Body of pancreas (tissue), 4 donors: Measurements from ENCODE around the gene FBXO2.

ENCODE experiments used
- POLR2A ChIP-seq, 3 donors: fragments of 450-650 bp; IDR thresholded peaks; one replicate each; pipeline ENCODE4 v1.6.1; 2016; ENCODE audit warnings: antibody characterized with exemption in 3 of 3, mild to moderate bottlenecking in 2 of 3
- TF ChIP-seq, protein P1 (sequence below), 7 experiments: fragments of 450-650 bp in 4 of 7; fragments of 200-600 bp in 3 of 7; sonication (generic) in 3 of 7; IDR thresholded peaks; one replicate each; pipeline ENCODE4 v1.5.1; 2016 to 2019; ENCODE audit warnings: antibody characterized with exemption in 7 of 7

DNA sequence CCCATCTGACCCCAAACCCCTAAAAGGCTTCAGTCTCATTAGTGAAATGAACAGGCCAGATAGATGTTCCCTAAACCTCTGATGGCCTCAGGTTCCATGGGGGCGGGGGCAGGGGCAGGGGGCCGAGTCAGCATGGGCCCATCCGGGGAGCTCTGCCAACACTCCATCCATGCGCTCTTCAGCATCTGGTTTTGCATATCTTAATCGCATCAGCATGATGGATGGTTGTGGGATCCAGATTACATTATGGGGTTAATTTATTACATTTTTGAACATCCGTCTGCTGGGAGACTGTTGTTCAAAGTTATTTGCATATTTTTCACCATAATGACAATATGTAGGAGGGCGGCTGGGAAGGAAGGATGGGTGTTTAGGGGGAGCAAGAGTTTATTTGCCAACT is 29.8 kb upstream of the FBXO2 start:
- TF ChIP-seq, protein P1, sequence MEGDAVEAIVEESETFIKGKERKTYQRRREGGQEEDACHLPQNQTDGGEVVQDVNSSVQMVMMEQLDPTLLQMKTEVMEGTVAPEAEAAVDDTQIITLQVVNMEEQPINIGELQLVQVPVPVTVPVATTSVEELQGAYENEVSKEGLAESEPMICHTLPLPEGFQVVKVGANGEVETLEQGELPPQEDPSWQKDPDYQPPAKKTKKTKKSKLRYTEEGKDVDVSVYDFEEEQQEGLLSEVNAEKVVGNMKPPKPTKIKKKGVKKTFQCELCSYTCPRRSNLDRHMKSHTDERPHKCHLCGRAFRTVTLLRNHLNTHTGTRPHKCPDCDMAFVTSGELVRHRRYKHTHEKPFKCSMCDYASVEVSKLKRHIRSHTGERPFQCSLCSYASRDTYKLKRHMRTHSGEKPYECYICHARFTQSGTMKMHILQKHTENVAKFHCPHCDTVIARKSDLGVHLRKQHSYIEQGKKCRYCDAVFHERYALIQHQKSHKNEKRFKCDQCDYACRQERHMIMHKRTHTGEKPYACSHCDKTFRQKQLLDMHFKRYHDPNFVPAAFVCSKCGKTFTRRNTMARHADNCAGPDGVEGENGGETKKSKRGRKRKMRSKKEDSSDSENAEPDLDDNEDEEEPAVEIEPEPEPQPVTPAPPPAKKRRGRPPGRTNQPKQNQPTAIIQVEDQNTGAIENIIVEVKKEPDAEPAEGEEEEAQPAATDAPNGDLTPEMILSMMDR (IDR thresholded peaks at IDR 0.05) = no peak
- no peak for TF ChIP-seq POLR2A (IDR thresholded peaks at IDR 0.05)
